HG02840 (cell line): ENCODE results near the gene HTR5A.

Experiments used
- ATAC-seq: cut with Tn5 transposase; IDR thresholded peaks from one replicate; pipeline ENCODE4 v1.9.1; 2021; ENCODE audit warnings: mild to moderate bottlenecking, moderate library complexity, moderate number of reproducible peaks; ENCODE audit not compliant: unreplicated experiment, low FRiP score

Gene HTR5A

DNA sequence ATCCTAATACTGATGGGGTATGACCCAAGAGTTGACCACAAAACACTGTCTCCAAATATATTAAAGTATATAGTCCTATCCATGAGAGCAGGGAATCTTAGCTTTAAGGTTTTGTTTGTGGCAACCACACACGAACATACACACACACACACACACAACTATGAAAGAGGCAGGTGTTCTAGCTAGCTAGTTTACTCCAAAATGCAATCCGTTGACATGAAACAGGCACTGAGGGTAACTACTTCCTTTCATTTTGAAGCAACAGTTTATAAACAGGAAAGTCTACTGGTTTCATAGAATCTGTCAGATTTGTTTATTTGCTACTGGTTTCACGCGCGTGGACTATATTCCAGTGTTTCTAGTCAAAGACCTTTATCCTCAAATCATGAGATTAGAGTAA lies 14.8 kb downstream of the HTR5A start:
- ATAC-seq: no peak

GRCh38 chr7:155090684-155091083 lies 20.6 kb downstream of the HTR5A start:
- no peak for ATAC-seq

DNA sequence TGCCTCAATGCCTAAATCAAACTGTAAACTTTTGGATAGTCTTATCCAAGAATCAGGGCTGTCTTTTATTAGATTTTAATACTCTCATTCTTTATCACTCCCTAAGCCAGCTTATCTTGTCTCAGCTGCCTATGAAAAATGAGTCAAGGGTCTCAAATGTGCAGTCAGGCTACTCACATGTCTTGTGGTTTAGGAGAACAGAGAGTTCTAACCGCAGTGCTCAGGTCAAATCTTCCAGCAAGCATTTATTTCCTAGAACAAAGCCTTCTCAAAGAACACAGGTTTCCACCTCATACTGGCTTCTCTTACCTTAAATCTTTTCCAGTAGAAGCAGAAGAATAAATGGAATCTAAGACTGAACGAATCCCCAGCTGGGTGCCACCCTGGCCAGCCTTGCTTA lies 23.5 kb downstream of the HTR5A start:
- no peak for ATAC-seq

GRCh38 chr7:155094636-155095135 lies 24.6 kb downstream of the HTR5A start:
- ATAC-seq: no peak

GRCh38 chr7:155097338-155097737 lies 27.2 kb downstream of the HTR5A start:
- no peak for ATAC-seq

- no peak for ATAC-seq
Measured at GRCh38 chr7:155103839-155104238, 33.7 kb downstream of the HTR5A start.

- no peak for ATAC-seq
Measured at GRCh38 chr7:155104913-155105312, 34.8 kb downstream of the HTR5A start.

DNA sequence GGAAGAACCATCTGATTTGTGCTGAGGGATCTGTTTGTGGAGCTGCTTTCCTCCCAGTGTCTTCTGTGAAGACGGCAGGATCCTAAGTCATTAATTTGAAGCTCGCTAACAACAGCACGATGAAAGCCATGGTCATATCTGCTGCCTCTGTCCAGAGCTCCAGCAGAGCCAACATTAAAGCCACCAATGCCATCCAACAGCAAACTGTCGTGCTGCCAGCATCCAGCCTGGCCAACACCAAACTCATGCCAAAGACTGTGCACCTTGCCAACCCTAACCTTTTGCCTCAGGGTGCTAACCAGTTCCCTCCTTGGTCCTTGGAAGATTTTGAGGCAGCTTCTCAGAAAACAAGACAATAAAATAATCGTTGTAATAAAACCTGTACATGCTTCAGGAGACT lies 36.2 kb downstream of the HTR5A start:
- no peak for ATAC-seq

- ATAC-seq: no peak
Measured at GRCh38 chr7:155107126-155107525, 37.0 kb downstream of the HTR5A start.

DNA sequence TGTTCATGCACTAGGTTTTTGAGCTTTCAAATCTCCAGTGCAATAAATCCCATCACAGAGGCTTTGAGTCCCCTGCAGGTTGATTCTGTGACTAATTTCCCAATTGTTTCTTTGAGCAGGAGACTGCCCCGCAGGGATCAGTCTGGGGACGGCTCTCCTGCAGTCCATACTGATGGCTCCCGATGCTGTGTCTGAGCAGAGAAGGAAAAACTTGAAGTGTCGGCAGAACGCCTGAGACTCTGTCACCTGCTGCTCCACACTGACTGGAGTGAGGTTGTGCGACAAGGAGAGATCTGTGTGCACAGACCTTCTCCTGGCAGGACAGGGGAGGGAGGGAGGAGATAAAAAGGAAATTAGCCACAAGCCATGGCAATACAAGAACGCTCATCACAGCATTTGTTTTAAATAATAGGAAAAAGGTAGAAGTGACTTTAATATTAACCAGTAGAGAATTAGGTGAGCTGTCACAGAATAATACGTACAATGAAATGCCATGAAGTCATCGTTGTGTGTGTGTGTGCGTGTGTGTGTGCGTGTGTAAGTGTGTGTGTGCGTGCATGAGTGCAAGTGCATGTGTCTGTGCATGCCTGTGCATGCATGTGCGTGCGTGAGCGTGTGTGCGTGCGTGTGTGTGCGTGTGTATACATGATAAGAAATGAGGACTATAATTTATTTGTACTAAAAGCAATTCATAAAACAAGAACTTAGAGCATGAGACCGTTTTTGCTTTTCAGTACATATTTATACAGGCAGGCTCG lies 38.2 kb downstream of the HTR5A start:
- ATAC-seq: no peak

DNA sequence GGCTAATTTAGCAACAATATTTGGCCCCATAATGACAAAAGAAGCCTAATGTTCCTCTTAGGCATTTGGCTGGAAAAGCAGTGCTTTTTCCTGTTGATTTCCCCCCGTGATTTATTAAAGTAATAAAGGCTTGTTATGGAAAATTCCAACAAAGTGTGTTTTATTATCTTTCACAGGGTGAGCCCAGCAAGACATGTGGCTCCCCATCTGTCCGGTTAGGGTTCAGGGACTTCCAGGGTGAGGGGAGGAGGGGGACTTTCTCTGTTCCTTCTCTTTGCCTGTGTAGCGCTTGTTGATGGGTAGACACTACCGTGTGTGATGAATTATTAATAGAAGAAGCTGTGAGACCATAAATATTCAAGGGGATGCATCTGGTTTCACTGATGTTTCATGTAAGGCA lies 39.0 kb downstream of the HTR5A start:
- ATAC-seq: no peak

DNA sequence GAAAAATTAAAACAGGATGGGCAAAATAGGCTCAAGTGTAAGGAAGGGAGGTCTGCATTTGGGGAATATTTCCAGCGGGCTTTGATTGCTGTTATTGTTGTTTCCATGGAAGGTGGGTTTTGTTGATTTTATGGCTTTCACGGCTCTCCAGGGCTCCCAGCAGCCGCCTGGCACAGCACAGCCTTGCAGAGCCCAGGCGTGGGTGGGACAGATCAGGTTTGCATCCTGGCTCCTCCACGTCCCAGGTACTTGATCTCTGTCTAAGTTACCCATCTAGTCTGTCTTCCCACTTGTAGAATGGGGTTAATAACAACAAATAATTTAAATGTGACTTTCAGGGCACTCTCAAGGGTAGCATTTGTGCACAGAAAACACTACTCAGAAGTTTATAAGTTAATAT lies 45.2 kb downstream of the HTR5A start:
- no peak for ATAC-seq

DNA sequence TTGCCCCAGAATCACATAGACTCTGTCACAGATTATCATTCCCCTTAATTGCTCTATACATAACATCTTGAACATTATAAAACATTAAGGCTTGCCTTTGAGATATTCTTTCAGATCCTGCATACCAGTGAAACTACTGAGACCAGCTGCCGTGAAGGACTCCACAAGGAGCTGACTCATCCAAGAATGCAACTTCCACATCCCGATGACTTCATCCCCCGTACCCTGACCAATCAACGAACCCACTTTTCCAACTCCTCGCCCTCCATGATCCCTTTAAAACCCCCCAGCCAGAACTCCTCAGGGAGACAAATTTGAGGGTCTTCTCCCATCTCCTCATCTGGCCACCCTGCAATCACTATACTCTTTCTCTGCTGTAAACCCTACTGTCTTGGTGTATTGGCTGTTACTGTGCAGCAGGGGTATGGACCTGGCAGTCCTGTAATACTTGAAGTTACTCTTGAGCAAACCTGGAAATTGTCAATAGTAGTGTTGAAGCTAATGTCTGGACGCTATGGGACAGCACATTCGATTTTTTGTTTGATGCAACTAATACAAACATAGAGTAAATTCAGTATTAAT lies 49.8 kb downstream of the HTR5A start:
- ATAC-seq: no peak

DNA sequence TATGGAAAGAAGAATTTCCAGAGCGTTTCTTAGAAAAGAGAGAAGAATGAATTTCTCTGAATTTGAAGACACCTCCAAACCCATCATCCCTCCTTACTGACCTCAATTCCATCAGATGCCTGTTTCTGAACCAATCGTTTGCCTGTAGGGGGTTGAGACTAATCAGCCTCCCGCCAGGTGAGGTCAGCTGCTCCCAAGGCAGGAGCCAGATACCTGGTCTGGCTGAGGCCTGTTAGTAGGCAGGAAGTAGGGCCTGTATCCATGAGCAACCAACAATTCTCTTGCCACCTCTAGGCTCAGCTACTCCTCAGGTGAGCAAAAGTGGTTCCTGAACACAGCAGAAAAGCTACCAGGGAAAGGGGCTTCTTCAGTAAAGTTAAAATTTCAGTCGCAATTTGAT lies 50.3 kb downstream of the HTR5A start:
- ATAC-seq: no peak

- ATAC-seq: no peak
Measured at GRCh38 chr7:155122831-155123230, 52.7 kb downstream of the HTR5A start.

GRCh38 chr7:155123413-155123812 lies 53.3 kb downstream of the HTR5A start:
- no peak for ATAC-seq

GRCh38 chr7:155124706-155125105 lies 54.6 kb downstream of the HTR5A start:
- ATAC-seq: no peak

- no peak for ATAC-seq
Measured at GRCh38 chr7:155129186-155129585, 59.1 kb downstream of the HTR5A start.

DNA sequence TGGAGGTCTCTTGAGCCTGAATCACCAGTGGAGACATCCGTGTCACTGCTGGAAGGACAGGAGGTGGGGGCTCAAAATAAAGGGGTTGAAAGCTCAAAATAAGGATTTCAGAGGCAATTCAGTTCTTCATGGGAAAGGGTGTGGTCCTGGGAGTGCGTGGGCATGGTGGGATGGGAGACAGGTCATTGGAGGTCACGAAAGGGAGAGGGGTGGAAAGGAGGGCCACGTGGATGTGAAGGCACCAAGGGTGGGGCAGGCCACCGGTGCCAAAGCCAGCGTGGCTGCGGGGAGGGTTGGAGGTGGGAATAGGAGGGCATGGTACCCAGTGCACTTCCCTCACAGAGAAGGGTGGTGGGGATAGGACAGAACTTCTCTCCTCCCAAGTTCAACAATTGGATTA lies 59.7 kb downstream of the HTR5A start:
- ATAC-seq: no peak

DNA sequence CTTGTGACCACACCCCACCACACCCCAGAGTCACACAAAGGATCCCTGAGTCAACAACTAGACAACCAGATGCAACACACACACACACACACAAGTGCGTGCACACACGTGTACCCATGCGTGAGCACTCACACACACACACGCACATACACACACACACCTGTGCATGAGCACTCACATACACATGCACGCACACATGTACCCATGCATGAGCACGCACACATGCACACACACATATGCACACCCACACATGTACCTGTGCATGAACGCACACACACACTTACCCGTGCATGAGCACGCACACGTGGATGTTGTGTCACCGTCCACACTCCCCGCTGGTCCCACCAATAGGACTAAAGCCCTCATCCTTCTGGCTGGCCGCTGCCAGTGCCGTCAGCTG lies 60.4 kb downstream of the HTR5A start:
- no peak for ATAC-seq

GRCh38 chr7:155131090-155131489 lies 61.0 kb downstream of the HTR5A start:
- ATAC-seq: no peak

- ATAC-seq: no peak
Measured at GRCh38 chr7:155132431-155132830, 62.3 kb downstream of the HTR5A start.
